Smooth muscle cell (in vitro differentiated cells): ENCODE data around the gene HMGB2. TPM values are rescaled to one million over a fixed set of nuclear protein-coding genes. Genes with fewer than 3 reads are reported as not detected.

Experiments
- DNase-seq: peaks from one replicate; lab custom pipeline; 2025; ENCODE audit not compliant: unreplicated experiment; lab: John Stamatoyannopoulos, UW
- H2AFZ ChIP-seq: fragments of 200-600 bp; sonication (generic); 2 replicates; pipeline ENCODE4 v1.6.0; 2016; ENCODE audit warnings: antibody characterized with exemption, low read depth, mild to moderate bottlenecking
- H3F3A ChIP-seq: fragments of 200-600 bp; sonication (generic); 2 replicates; pipeline ENCODE4 v1.6.0; 2017; ENCODE audit warnings: antibody characterized with exemption, low read depth
- H3K27ac ChIP-seq: fragments of 200-600 bp; sonication (generic); 2 replicates; pipeline ENCODE4 v1.5.1; 2016; ENCODE audit warnings: low read depth, mild to moderate bottlenecking
- H3K27me3 ChIP-seq: fragments of 200-600 bp; sonication (generic); 2 replicates; pipeline ENCODE4 v1.6.1; 2016; ENCODE audit warnings: low read depth, mild to moderate bottlenecking
- H3K36me3 ChIP-seq: fragments of 200-600 bp; sonication (generic); 2 replicates; pipeline ENCODE4 v1.5.1; 2016; ENCODE audit warnings: low read depth
- H3K4me1 ChIP-seq: fragments of 200-600 bp; sonication (generic); 2 replicates; pipeline ENCODE4 v1.5.1; 2016; ENCODE audit warnings: low read depth
- H3K4me2 ChIP-seq: fragments of 200-600 bp; sonication (generic); 2 replicates; pipeline ENCODE4 v1.6.0; 2016; ENCODE audit warnings: mild to moderate bottlenecking
- H3K4me3 ChIP-seq: fragments of 200-600 bp; sonication (generic); 2 replicates; pipeline ENCODE4 v1.5.1; 2016; ENCODE audit warnings: mild to moderate bottlenecking
- H3K79me2 ChIP-seq: fragments of 200-600 bp; sonication (generic); 2 replicates; pipeline ENCODE4 v1.6.0; 2016; ENCODE audit warnings: low read depth, mild to moderate bottlenecking
- H3K9ac ChIP-seq: fragments of 200-600 bp; sonication (generic); 2 replicates; pipeline ENCODE4 v1.6.0; 2016; ENCODE audit warnings: low read depth
- H3K9me3 ChIP-seq: fragments of 200-600 bp; sonication (generic); replicated peaks from 2 replicates; pipeline ENCODE4 v1.5.1; 2016; ENCODE audit warnings: low read depth
- H4K20me1 ChIP-seq: fragments of 200-600 bp; sonication (generic); 2 replicates; pipeline ENCODE4 v1.6.0; 2016; ENCODE audit warnings: low read depth
- WGBS: methylation state at CpG from one replicate; pipeline ENCODE4 v1.1.7; 2016; ENCODE audit warnings: low lambda C conversion rate; 5-methylcytosine and 5-hydroxymethylcytosine counted together
- polyA plus RNA-seq: library from polyadenylated mRNA; unstranded; fragments of >200 nt; fragmentation: Nextera tagmentation; extraction: Ambion mirVana; gene quantifications from 2 replicates; pipeline ENCODE4 v1.2.1, GENCODE V29; 2016
- total RNA-seq: library from RNA; depleted of rRNA; stranded (reverse); fragments of >200 nt; gene quantifications from 2 replicates; pipeline ENCODE4 v1.2.3, GENCODE V29; 2014
- TF ChIP-seq, protein P1 (sequence below): fragments of 200-600 bp; sonication (generic); IDR thresholded peaks from 2 replicates; pipeline ENCODE4 v1.5.1; 2017; ENCODE audit warnings: borderline replicate concordance, mild to moderate bottlenecking, antibody characterized with exemption; ENCODE audit not compliant: insufficient read depth, poor library complexity, severe bottlenecking

Gene HMGB2
- total and polyA plus RNA-seq, 2 experiments from 2014 or later = 22.6 to 54.9 TPM

DNA sequence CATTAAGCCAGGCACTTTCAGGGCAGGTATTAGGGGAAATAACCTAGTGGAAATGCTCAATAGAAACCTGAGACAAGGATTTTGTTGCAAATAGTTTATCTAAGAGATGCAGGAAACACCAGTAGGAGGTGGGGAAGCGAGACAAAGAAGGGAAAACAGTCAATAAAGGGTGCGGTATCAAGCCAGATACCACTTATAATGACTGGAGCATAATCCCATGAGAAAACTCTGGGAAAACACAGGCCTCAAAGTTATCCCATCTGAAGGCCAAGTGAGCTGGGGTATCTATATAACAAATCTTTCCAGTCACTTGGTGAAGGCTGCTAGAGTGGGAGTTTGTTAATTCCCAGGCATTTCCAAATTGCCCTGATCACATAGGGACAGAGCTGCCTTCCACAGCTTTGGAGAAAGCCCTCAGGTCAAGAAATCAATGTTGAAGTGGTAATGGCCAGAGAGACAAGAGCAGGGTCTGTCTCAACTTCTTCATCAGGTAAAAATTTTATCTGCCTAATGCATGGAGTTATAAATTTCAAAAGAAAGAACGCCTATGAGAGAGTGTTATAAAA, 9.8 kb upstream of the HMGB2 start:
- no peak for DNase-seq
- Histone ChIP-seq H3K27ac (no peak overlapping the region), H2AFZ (no peak overlapping the region), H3K36me3 (no peaks in the 10 kb centered on the region), H4K20me1 (no peaks in the 10 kb centered on the region), H3K4me3 (no peak overlapping the region), H3K4me1 (peaks cover 14% of the 10 kb centered on the region), H3K9me3 (no peaks in the 10 kb centered on the region), H3K9ac (no peak overlapping the region), H3K4me2 (no peak overlapping the region), H3K79me2 (no peaks in the 10 kb centered on the region), H3F3A (no peaks in the 10 kb centered on the region), H3K27me3 (no peaks in the 10 kb centered on the region)
- WGBS = 62% methylated on average over 3 of the region's 3 CpGs
- TF ChIP-seq, protein P1, sequence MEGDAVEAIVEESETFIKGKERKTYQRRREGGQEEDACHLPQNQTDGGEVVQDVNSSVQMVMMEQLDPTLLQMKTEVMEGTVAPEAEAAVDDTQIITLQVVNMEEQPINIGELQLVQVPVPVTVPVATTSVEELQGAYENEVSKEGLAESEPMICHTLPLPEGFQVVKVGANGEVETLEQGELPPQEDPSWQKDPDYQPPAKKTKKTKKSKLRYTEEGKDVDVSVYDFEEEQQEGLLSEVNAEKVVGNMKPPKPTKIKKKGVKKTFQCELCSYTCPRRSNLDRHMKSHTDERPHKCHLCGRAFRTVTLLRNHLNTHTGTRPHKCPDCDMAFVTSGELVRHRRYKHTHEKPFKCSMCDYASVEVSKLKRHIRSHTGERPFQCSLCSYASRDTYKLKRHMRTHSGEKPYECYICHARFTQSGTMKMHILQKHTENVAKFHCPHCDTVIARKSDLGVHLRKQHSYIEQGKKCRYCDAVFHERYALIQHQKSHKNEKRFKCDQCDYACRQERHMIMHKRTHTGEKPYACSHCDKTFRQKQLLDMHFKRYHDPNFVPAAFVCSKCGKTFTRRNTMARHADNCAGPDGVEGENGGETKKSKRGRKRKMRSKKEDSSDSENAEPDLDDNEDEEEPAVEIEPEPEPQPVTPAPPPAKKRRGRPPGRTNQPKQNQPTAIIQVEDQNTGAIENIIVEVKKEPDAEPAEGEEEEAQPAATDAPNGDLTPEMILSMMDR = no peak

DNA sequence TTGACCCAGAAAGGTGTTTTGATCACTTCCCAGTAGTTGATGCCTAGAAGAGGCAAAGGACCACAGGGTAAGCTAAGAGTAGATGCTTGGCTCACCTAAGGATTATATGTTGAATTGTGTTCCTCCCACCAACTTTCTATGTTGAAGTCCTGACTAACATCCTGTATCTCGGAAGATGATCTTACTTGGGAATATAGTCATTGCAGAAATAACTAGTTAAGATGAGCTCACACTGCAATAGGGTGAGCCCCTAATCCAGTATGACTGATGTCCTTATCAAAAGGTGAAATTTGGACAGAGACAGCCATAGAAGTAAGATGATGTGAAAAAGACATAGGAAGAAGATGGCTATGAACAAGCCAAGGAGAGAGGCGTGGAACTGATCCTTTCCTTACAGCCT, 3.3 kb upstream of the HMGB2 start:
- Histone ChIP-seq H2AFZ (no peak overlapping the region), H3K4me1 (peaks cover 25% of the 10 kb centered on the region), H3K4me3 (no peak overlapping the region), H4K20me1 (peaks cover 9% of the 10 kb centered on the region), H3K79me2 (peaks cover 15% of the 10 kb centered on the region), H3K27ac (no peak overlapping the region), H3F3A (peaks cover 11% of the 10 kb centered on the region), H3K9me3 (no peaks in the 10 kb centered on the region), H3K4me2 (no peak overlapping the region), H3K36me3 (no peaks in the 10 kb centered on the region), H3K9ac (no peak overlapping the region), H3K27me3 (no peaks in the 10 kb centered on the region)
- WGBS = 95% methylated on average over 2 of the region's 2 CpGs
- TF ChIP-seq, protein P1 = no peak
- no peak for DNase-seq

DNA sequence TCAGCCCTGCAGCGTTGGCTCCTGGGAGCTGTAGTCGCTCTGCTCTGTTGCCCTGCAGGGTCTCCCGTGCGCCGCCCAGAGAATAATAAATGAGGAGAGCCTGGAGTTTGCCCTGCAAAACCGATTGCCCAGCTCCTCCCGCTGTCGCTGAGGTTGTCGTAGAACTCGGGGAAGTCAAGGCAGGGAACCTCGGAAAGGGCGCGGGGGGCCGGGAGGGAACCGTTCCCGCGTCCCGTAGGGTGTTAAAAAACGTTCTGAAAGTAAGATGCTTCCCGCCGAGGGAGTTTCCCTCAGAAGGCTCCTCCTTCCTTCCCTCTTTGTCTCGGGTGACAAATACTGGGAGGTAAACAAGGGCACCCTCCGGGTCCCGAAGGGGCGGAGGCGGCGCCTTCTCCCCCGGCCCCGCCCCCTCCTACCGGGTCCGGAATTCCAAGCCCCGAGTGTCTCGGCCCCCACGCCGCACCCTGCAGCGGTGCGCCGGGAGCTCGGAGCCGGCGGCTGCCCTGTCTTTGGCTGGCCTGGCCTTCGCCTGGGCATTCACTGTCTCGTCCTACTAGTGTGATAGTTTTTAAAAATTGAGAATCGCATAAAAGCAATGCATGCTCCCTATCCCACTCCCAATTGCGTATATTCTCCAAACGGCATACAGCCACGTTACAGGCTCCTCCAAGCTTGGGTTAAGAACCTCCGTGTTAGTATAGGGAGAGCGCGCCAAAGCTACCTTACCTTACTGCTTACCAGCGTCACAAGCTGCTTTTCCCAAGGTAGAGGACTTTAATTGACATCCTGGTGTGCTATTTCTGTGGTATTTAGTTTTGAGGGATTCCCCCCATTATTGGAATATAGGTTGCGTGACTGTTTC, 964 bp upstream of the HMGB2 start:
- peak overlapping the region; percentile 31 for H3K27ac ChIP-seq
- peaks cover 14% of the 10 kb centered on the region for H3F3A ChIP-seq
- H3K4me2 ChIP-seq = peak overlapping the region; percentile 90
- H2AFZ ChIP-seq = peak overlapping the region; percentile 93
- no peaks in the 10 kb centered on the region for H3K9me3 ChIP-seq
- peaks cover 35% of the 10 kb centered on the region for H3K4me1 ChIP-seq
- H3K4me3 ChIP-seq = peak overlapping the region; percentile 82
- TF ChIP-seq, protein P1 = no peak
- DNase-seq = peak; percentile 49
- H3K27me3 ChIP-seq = no peaks in the 10 kb centered on the region
- peaks cover 9% of the 10 kb centered on the region for H4K20me1 ChIP-seq
- peak overlapping the region; percentile 54 for H3K9ac ChIP-seq
- WGBS = 2% methylated on average over 43 of the region's 52 CpGs
- peaks cover 5% of the 10 kb centered on the region for H3K36me3 ChIP-seq
- H3K79me2 ChIP-seq = peaks cover 37% of the 10 kb centered on the region
